Measurements from ENCODE around the gene SPRY4.

GRCh38 chr5:142290577-142291299 lies 34.1 kb downstream of the SPRY4 start:
- no peak for TF ChIP-seq CTCF (conservative IDR thresholded peaks at IDR 0.05 in 1 of 2, IDR thresholded peaks at IDR 0.05 in 1 of 2; ENCODE audit: low read depth in 1 of 2, low read length in 2 of 2)
- no peak for TF ChIP-seq EZH2 (IDR thresholded peaks at IDR 0.05; ENCODE audit: low read length, missing control alignments)

Data from fibroblast of lung (primary cell).